IPS DF 19.7 (cell line): ENCODE measurements around the gene GZMH.
"Not testable (repeated sequence)": the region's sequence is repeated elsewhere in the genome, so short reads cannot be mapped to it uniquely, and the experiment has no call there.

Experiments used
- DNase-seq: peaks from one replicate; pipeline ENCODE4 v3.0.0-alpha.2; 2013; ENCODE audit warnings: low read depth, low spot score

GZMH gene

GRCh38 chr14:24595073-24595808, 14.2 kb downstream of the GZMH start:
- no peak for DNase-seq

DNA sequence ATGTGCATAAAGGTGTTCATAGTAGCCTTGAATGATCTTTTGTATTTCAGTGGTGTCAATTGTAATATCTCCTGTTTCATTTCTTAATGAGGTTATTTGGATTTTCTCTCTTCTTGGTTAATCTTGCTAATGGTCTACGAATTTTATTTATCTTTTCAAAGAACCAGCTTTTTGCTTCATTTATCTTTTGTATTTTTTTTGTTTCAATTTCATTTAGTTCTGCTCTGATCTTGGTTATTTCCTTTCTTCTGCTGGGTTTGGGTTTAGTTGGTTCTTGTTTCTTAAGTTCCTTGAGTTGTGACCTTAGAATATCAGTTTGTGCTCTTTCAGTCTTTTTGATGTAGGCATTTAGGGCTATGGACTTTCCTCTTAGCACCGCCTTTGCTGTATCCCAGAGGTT, 18.5 kb downstream of the GZMH start:
- not testable (repeated sequence) for DNase-seq

GRCh38 chr14:24584402-24584801, 25.1 kb downstream of the GZMH start:
- DNase-seq: not testable (repeated sequence)

DNA sequence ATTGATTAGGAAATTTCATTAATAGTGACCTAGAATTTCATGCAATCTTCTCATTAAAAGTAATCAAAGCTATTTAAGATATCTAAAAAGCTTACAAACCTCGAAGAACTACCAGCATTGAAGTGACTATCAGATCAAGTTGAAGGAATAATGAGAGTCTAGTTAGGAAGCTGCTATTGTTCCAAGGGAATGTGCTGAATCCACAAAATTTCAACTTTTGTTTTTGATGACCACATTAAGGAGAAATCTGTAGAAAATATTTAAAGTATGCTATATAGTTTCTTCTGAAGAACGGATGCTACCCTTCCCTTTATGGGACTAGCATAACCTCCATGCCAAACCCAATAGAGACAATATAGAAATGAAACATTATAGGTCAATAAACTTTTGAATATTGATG, 30.9 kb downstream of the GZMH start:
- DNase-seq: no peak

- no peak for DNase-seq
Measured at GRCh38 chr14:24576771-24577170, 32.7 kb downstream of the GZMH start.

GRCh38 chr14:24576182-24576581, 33.3 kb downstream of the GZMH start, which contains the start of gene CTSG:
CTSG (minus strand) TSS chr14:24576250; CDS start chr14:24576223, 27 bp downstream.
- no peak for DNase-seq

- DNase-seq: no peak
Measured at GRCh38 chr14:24574206-24574774, 35.2 kb downstream of the GZMH start.

- no peak for DNase-seq
Measured at GRCh38 chr14:24566318-24566717, 43.2 kb downstream of the GZMH start.

GRCh38 chr14:24565766-24566165, 43.7 kb downstream of the GZMH start:
- DNase-seq: no peak

DNA sequence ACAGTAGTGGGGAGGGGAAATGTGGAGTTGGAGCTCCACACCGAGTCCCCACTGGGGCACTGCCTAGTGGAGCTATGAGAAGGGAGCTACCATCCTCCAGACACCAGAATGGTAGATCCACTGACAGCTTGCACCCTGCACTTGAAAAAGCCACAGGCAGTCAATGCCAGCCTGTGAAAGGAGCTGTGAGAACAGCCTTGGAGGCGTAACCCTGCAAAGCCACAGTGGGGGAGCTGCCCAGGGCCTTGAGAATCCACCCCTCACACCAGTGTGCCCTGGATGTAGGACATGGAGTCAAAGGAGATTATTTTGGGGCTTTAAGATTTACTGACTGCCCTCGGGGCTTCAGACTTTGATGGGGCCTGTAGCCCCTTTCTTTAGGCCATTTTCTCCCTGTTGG, 46.0 kb downstream of the GZMH start:
- DNase-seq: no peak

GRCh38 chr14:24556756-24557155, 52.7 kb downstream of the GZMH start:
- no peak for DNase-seq
